Measurements from ENCODE around the gene RRAGB.
"Not testable (repeated sequence)": the region's sequence is repeated elsewhere in the genome, so short reads cannot be mapped to it uniquely, and the experiment has no call there.

The RRAGB gene

DNA sequence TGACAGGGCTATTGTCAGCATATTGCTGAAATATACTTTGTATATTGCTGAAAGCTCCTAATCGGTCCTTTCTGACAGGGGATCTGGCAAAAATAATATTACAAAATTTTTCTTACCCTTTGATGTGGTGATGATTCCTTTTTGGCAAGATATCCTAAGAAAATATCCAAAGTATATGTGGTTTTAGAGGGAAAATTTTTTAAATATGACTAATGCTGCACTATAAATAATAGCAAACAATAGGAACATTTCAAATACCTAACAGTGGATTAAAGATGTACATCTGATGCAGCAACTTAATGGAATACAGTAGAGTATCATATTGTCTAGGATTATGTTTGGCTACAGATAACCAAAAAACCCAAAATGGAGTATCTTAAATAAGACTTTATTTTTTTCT, 49.6 kb downstream of the RRAGB start:
- in situ Hi-C loops (cut with MboI; ENCODE audit: low sequenced_read_pairs, unreplicated experiment): no loop called here
- TF ChIP-seq, protein P1, sequence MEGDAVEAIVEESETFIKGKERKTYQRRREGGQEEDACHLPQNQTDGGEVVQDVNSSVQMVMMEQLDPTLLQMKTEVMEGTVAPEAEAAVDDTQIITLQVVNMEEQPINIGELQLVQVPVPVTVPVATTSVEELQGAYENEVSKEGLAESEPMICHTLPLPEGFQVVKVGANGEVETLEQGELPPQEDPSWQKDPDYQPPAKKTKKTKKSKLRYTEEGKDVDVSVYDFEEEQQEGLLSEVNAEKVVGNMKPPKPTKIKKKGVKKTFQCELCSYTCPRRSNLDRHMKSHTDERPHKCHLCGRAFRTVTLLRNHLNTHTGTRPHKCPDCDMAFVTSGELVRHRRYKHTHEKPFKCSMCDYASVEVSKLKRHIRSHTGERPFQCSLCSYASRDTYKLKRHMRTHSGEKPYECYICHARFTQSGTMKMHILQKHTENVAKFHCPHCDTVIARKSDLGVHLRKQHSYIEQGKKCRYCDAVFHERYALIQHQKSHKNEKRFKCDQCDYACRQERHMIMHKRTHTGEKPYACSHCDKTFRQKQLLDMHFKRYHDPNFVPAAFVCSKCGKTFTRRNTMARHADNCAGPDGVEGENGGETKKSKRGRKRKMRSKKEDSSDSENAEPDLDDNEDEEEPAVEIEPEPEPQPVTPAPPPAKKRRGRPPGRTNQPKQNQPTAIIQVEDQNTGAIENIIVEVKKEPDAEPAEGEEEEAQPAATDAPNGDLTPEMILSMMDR (IDR thresholded peaks at IDR 0.05; ENCODE audit: borderline replicate concordance, control extremely low read depth, extremely low read depth, insufficient read depth, missing control alignments): no peak
- no peak for DNase-seq (ENCODE audit: low spot score)

DNA sequence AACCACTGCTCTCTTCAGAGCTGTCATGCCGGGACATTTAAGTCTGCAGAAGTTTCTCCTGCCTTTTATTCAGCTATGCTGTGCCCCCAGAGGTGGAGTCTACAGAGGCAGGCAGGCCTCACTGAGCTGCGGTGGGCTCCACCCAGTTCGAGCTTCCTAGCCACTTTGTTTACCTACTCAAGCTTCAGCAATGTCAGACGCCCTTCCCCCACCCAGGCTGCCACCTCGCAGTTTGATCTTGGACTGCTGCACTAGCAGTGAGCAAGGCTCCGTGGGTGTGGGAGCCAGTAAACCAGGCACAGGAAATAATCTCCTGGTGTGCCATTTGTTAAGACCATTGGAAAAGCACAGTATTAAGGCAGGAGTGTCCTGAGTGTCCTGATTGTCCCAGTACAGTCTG, 56.9 kb downstream of the RRAGB start:
- DNase-seq (ENCODE audit: low spot score); in situ Hi-C loops (cut with MboI; ENCODE audit: low sequenced_read_pairs, unreplicated experiment): not testable (repeated sequence)

DNA sequence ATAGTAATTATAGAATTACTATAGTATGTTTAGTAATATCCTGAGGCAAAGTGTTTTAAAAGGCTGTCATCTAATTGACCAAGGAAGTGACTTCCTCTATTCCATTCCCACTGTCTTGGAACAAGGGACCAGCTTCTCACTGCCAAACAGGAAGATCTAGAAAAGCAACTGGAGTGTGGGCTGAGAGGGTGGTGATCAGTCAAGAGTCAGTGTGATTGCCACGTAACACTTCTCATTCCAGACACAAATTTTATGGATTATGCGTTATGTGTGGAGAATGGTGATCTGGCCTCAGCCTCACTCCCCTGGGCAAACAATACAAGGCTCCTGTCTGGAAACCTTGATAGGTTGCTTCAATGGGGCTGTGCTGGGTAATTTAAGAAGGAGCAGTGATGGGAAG, 60.0 kb downstream of the RRAGB start:
- in situ Hi-C loops (cut with MboI; ENCODE audit: low sequenced_read_pairs, unreplicated experiment): no loop called here
- TF ChIP-seq, protein P1 (IDR thresholded peaks at IDR 0.05; ENCODE audit: borderline replicate concordance, control extremely low read depth, extremely low read depth, insufficient read depth, missing control alignments): no peak
- no peak for DNase-seq (ENCODE audit: low spot score)

DNA sequence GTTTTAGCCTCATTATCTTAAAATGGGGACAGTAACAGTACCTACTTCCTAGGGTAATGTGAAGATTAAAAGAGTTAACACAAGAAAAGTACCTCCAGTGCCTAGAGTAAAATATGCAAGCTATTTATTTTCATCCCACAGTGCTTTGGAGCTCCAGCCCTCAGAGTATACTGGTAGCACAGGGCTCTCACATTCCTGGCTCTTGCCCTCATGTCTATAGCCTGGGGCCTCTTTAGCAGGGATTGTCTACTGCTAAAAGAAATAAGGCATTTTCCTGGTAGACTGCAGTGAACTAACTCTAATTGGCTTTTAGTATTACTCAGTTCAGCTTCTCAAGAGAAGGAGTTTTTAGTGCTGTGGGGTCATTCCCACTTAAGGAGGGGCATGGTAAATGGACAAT, 60.8 kb downstream of the RRAGB start:
- in situ Hi-C loops (cut with MboI; ENCODE audit: low sequenced_read_pairs, unreplicated experiment): no loop called here
- TF ChIP-seq, protein P1 (IDR thresholded peaks at IDR 0.05; ENCODE audit: borderline replicate concordance, control extremely low read depth, extremely low read depth, insufficient read depth, missing control alignments): no peak
- no peak for DNase-seq (ENCODE audit: low spot score)

DNA sequence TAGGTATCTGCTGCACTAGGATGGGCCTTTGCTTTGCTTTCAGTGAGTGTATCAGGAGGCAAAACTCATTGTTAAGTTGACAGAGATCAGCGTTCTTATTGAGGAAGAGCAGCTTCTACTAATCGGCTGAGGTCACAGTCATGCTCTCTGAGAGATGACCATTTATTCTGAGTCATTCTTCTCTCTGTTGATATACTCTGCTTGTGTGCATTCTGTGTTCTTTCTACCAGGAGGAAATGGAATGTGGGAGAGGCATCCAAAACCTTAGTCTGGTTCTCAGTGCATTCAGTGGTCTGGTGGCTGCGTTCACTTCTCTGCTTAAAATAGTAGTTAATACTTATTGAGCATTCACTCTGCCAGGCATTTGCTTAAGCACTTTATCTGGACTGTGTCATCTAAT, 66.2 kb downstream of the RRAGB start:
- TF ChIP-seq, protein P1 (IDR thresholded peaks at IDR 0.05; ENCODE audit: borderline replicate concordance, control extremely low read depth, extremely low read depth, insufficient read depth, missing control alignments): no peak
- in situ Hi-C loops (cut with MboI; ENCODE audit: low sequenced_read_pairs, unreplicated experiment): no loop called here
- DNase-seq (ENCODE audit: low spot score): no peak

DNA sequence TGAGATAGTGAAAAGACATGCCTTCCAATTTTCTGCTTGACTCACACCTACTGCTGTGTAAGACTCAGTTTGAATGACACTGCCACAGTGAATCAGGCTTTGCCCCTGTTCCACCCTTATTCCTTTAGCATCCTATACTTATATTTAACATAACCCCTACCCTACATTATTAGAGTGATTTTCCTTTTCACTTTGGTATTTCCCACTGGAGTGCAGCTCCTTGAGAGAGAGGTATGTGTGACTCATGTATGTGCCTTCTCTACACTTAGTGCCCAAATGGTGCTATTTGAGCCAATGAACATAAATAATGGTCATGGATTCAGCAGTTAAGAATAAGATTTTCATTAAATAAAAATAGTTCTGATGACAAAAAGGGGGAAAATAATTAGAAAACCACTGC, 69.5 kb downstream of the RRAGB start:
- TF ChIP-seq, protein P1 (IDR thresholded peaks at IDR 0.05; ENCODE audit: borderline replicate concordance, control extremely low read depth, extremely low read depth, insufficient read depth, missing control alignments): no peak
- DNase-seq (ENCODE audit: low spot score): no peak
- in situ Hi-C loops (cut with MboI; ENCODE audit: low sequenced_read_pairs, unreplicated experiment): no loop called here

DNA sequence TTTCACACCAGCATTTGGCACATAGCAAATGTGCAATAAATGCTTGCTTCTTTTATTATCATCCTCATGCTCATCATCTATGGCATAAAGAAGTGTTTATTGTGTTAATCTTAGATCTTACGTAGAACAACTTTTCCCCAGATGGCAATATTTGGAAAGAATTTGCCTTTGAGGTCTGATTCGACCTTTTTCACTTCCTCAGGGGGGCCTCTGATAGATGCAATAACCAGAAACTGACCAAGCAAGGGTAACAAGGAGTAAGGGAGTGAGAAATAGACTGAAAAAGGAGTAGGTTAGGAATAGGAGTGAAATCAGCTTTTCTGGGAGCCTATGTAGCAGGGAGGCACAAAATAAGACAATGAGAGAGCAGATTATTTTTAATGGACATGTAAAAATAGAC, 70.2 kb downstream of the RRAGB start:
- TF ChIP-seq, protein P1 (IDR thresholded peaks at IDR 0.05; ENCODE audit: borderline replicate concordance, control extremely low read depth, extremely low read depth, insufficient read depth, missing control alignments): no peak
- in situ Hi-C loops (cut with MboI; ENCODE audit: low sequenced_read_pairs, unreplicated experiment): no loop called here
- DNase-seq (ENCODE audit: low spot score): no peak

Data from GM13976 (cell line).